Cardiac muscle cell (in vitro differentiated cells and primary cell): ENCODE measurements around the gene CLTC. TPM values are rescaled to one million over a fixed set of nuclear protein-coding genes. Genes with fewer than 3 reads are reported as not detected.
"Not testable (repeated sequence)": the region's sequence is repeated elsewhere in the genome, so short reads cannot be mapped to it uniquely, and the experiment has no call there.

Experiments
- DNase-seq, 2 donors: peaks; one replicate each; pipeline versions ENCODE4 v3.0.0 to v3.0.0-alpha.2; 2010 to 2017; ENCODE audit warnings: low read depth in 1 of 2, low spot score in 1 of 2
- H3K27ac ChIP-seq: fragments of 200-600 bp; sonication (generic); 2 replicates; pipeline ENCODE4 v1.5.1; 2016
- H3K27me3 ChIP-seq: fragments of 200-600 bp; sonication (generic); 2 replicates; pipeline ENCODE4 v1.6.0; 2016; ENCODE audit warnings: control low read depth
- H3K36me3 ChIP-seq: fragments of 200-600 bp; sonication (generic); 2 replicates; pipeline ENCODE4 v1.5.1; 2016; ENCODE audit warnings: control low read depth
- H3K4me1 ChIP-seq: fragments of 200-600 bp; sonication (generic); 2 replicates; pipeline ENCODE4 v1.8.1; 2017; ENCODE audit warnings: low read depth, mild to moderate bottlenecking, mixed run types
- H3K4me3 ChIP-seq: fragments of 200-600 bp; sonication (generic); 2 replicates; pipeline ENCODE4 v1.5.1; 2016; ENCODE audit warnings: mild to moderate bottlenecking
- H3K9me3 ChIP-seq: fragments of 200-600 bp; sonication (generic); 2 replicates; pipeline ENCODE4 v1.5.1; 2017; ENCODE audit warnings: low read depth, mild to moderate bottlenecking, control low read depth
- CTCF ChIP-seq: IDR thresholded peaks from 2 replicates; pipeline ENCODE4 v1.5.1; 2012; ENCODE audit warnings: low read depth, mild to moderate bottlenecking, low read length
- polyA plus RNA-seq: library from polyadenylated mRNA; unstranded; fragments of >200 nt; fragmentation: Nextera tagmentation; extraction: Ambion mirVana; gene quantifications from 2 replicates; pipeline ENCODE4 v1.2.1, GENCODE V29; 2016
- total RNA-seq: library from RNA; depleted of rRNA; stranded (reverse); fragments of >200 nt; gene quantifications from 2 replicates; pipeline ENCODE4 v1.2.3, GENCODE V29; 2016

CLTC gene
- total and polyA plus RNA-seq, 2 experiments from 2014 or later, result 172 to 275 TPM

- H3K27ac ChIP-seq, result no peak overlapping the region
- peak in 1 of 2 donors; percentile 28 for DNase-seq
- H3K4me1 ChIP-seq, result no peaks in the 10 kb centered on the region
- TF ChIP-seq CTCF, result no peak
- peaks cover 87% of the 10 kb centered on the region for H3K36me3 ChIP-seq
- no peaks in the 10 kb centered on the region for H3K27me3 ChIP-seq
- H3K9me3 ChIP-seq, result no peaks in the 10 kb centered on the region
- H3K4me3 ChIP-seq, result no peak overlapping the region
Measured at GRCh38 chr17:59652119-59652518, 32.4 kb downstream of the CLTC start.

GRCh38 chr17:59656624-59657023 lies 36.9 kb downstream of the CLTC start:
- peaks cover 75% of the 10 kb centered on the region for H3K36me3 ChIP-seq
- DNase-seq, result peak in 1 of 2 donors; percentile 80
- not testable (repeated sequence) for H3K27ac ChIP-seq, H3K27me3 ChIP-seq, H3K9me3 ChIP-seq, H3K4me1 ChIP-seq, H3K4me3 ChIP-seq

- DNase-seq, result peak in 1 of 2 donors; percentile 45
- TF ChIP-seq CTCF, result no peak
- H3K9me3 ChIP-seq, result no peaks in the 10 kb centered on the region
- no peak overlapping the region for H3K27ac ChIP-seq
- H3K36me3 ChIP-seq, result peaks cover 90% of the 10 kb centered on the region
- no peaks in the 10 kb centered on the region for H3K4me1 ChIP-seq
- H3K4me3 ChIP-seq, result no peak overlapping the region
- no peaks in the 10 kb centered on the region for H3K27me3 ChIP-seq
Measured at GRCh38 chr17:59666235-59666634, 46.5 kb downstream of the CLTC start.

GRCh38 chr17:59668816-59669215 lies 49.1 kb downstream of the CLTC start:
- H3K4me1 ChIP-seq, result no peaks in the 10 kb centered on the region
- H3K9me3 ChIP-seq, result no peaks in the 10 kb centered on the region
- peak in 1 of 2 donors; percentile 90 for DNase-seq
- peak overlapping the region; percentile 39 for H3K27ac ChIP-seq
- H3K27me3 ChIP-seq, result no peaks in the 10 kb centered on the region
- peaks cover 86% of the 10 kb centered on the region for H3K36me3 ChIP-seq
- no peak overlapping the region for H3K4me3 ChIP-seq
- TF ChIP-seq CTCF, result no peak

- H3K27me3 ChIP-seq, result no peaks in the 10 kb centered on the region
- H3K27ac ChIP-seq, result peak overlapping the region; percentile 39
- H3K4me1 ChIP-seq, result no peaks in the 10 kb centered on the region
- H3K4me3 ChIP-seq, result no peak overlapping the region
- no peak for DNase-seq
- H3K36me3 ChIP-seq, result peaks cover 86% of the 10 kb centered on the region
- H3K9me3 ChIP-seq, result no peaks in the 10 kb centered on the region
- no peak for TF ChIP-seq CTCF
Measured at GRCh38 chr17:59669411-59669810, 49.7 kb downstream of the CLTC start.

GRCh38 chr17:59669944-59670343 lies 50.2 kb downstream of the CLTC start:
- peak overlapping the region; percentile 39 for H3K27ac ChIP-seq
- DNase-seq, result no peak
- no peak for TF ChIP-seq CTCF
- no peak overlapping the region for H3K4me3 ChIP-seq
- H3K27me3 ChIP-seq, result no peaks in the 10 kb centered on the region
- no peaks in the 10 kb centered on the region for H3K9me3 ChIP-seq
- no peaks in the 10 kb centered on the region for H3K4me1 ChIP-seq
- H3K36me3 ChIP-seq, result peaks cover 86% of the 10 kb centered on the region
